MM.1S (cell line): ENCODE results near the gene RAMAC.

ENCODE experiments used
- DNase-seq: peaks from one replicate; pipeline ENCODE4 v3.0.0-alpha.2; 2015
- H2AFZ ChIP-seq: fragments of 300-600 bp; sonication (generic); 2 replicates; pipeline ENCODE4 v1.6.0; 2016; ENCODE audit warnings: antibody characterized with exemption, low read length
- H3F3A ChIP-seq: fragments of 300-600 bp; sonication (generic); 2 replicates; pipeline ENCODE4 v1.6.1; 2016; ENCODE audit warnings: mild to moderate bottlenecking, antibody characterized with exemption, low read length, moderate library complexity, mixed read lengths; ENCODE audit not compliant: insufficient read depth
- H3K27ac ChIP-seq: fragments of 300-600 bp; sonication (generic); 2 replicates; pipeline ENCODE4 v1.5.1; 2016; ENCODE audit warnings: mild to moderate bottlenecking, low read length
- H3K27me3 ChIP-seq: fragments of 300-600 bp; sonication (generic); replicated peaks from 2 replicates; pipeline ENCODE4 v1.6.0; 2016; ENCODE audit warnings: low read length; ENCODE audit not compliant: insufficient read depth
- H3K36me3 ChIP-seq: fragments of 300-600 bp; sonication (generic); replicated peaks from 2 replicates; pipeline ENCODE4 v1.6.1; 2016; ENCODE audit warnings: mild to moderate bottlenecking, low read length, mixed read lengths; ENCODE audit not compliant: insufficient read depth
- H3K4me1 ChIP-seq: fragments of 300-600 bp; sonication (generic); 2 replicates; pipeline ENCODE4 v1.6.1; 2016; ENCODE audit warnings: low read length, mixed read lengths
- H3K4me2 ChIP-seq: fragments of 300-600 bp; sonication (generic); 2 replicates; pipeline ENCODE4 v1.6.0; 2016; ENCODE audit warnings: low read depth, low read length
- H3K4me3 ChIP-seq: fragments of 300-600 bp; sonication (generic); 2 replicates; pipeline ENCODE4 v1.5.1; 2016; ENCODE audit warnings: low read length, mixed read lengths
- H3K79me2 ChIP-seq: fragments of 300-600 bp; sonication (generic); 2 replicates; pipeline ENCODE4 v1.6.1; 2016; ENCODE audit warnings: mixed run types, low read length, mixed read lengths
- H3K9ac ChIP-seq: fragments of 300-600 bp; sonication (generic); 2 replicates; pipeline ENCODE4 v1.6.1; 2016; ENCODE audit warnings: low read length, mixed read lengths
- H3K9me2 ChIP-seq: fragments of 300-600 bp; sonication (generic); replicated peaks from 2 replicates; pipeline ENCODE4 v1.6.1; 2016; ENCODE audit warnings: mild to moderate bottlenecking, low read length, mixed read lengths; ENCODE audit not compliant: insufficient read depth
- H3K9me3 ChIP-seq: fragments of 300-600 bp; sonication (generic); replicated peaks from 2 replicates; pipeline ENCODE4 v1.6.1; 2016; ENCODE audit warnings: mild to moderate bottlenecking, low read length, mixed read lengths; ENCODE audit not compliant: insufficient read depth
- H4K20me1 ChIP-seq: fragments of 300-600 bp; sonication (generic); 2 replicates; pipeline ENCODE4 v1.6.1; 2016; ENCODE audit warnings: mild to moderate bottlenecking, low read length, moderate library complexity, mixed read lengths; ENCODE audit not compliant: insufficient read depth
- CTCF ChIP-seq: fragments of 300-600 bp; sonication (generic); IDR thresholded peaks from 2 replicates; pipeline ENCODE4 v1.5.1; 2016; ENCODE audit warnings: antibody characterized with exemption, low read length, mixed read lengths
- EZH2 ChIP-seq: fragments of 300-600 bp; sonication (generic); optimal IDR thresholded peaks from 2 replicates; pipeline ENCODE3; 2017; ENCODE audit warnings: low read depth, mild to moderate bottlenecking, antibody characterized with exemption, low read length, mixed read lengths
- EZH2phosphoT487 ChIP-seq: fragments of 300-600 bp; sonication (generic); IDR thresholded peaks from 2 replicates; pipeline ENCODE4 v1.6.1; 2018; ENCODE audit warnings: antibody characterized with exemption, low read length

Gene RAMAC

DNA sequence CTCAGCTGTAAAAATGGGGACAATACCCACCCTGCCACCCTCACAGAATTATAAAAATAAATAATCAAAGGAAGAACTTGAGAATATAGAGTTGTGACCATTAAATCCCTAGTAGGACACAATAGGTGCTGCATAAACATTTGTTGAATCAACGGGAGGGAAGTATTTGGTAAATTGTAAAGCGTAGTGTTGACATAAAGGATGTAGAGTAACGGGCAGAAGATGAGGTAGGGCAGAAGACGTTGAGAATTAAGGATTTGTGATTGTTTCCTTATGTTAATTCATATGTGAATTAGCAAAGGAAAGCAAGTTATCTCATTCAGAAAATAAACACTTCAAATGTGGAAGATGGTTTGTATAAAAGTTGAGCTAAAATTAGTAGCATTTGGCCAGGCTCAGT, 7.1 kb downstream of the RAMAC start:
- Histone ChIP-seq H3K4me3 (no peak overlapping the region), H2AFZ (no peak overlapping the region), H3K9me2 (no peaks in the 10 kb centered on the region), H3K27ac (no peak overlapping the region), H3K9ac (no peak overlapping the region), H3K27me3 (no peaks in the 10 kb centered on the region), H3K36me3 (no peaks in the 10 kb centered on the region), H3K4me2 (no peak overlapping the region), H3K79me2 (peaks cover 4% of the 10 kb centered on the region; the same call in 1 of the 2 replicates), H3K9me3 (no peaks in the 10 kb centered on the region), H3F3A (no peaks in the 10 kb centered on the region), H3K4me1 (no peaks in the 10 kb centered on the region), H4K20me1 (no peaks in the 10 kb centered on the region)
- TF ChIP-seq CTCF = no peak
- no peak for DNase-seq

DNA sequence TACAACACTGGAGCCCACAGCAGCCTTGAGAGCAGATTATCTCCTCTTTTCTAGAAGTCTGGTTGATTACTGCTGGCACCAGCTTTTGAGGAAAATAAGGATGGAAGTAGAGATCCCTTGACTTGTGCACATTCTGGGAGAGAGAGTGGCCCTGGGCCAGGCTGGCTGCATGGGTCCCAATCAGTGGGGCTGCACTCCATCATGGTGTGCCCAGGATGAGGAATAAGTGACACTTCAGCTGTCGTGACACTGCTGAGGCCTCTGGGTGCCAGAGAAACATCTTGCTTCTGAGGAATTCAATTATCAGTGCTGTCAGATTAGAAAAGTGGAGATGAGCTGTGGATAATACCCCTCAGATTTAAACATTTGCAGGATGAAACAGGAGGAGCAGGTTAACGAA, 9.1 kb downstream of the RAMAC start:
- H3F3A ChIP-seq = no peaks in the 10 kb centered on the region
- H3K27ac ChIP-seq = no peak overlapping the region
- no peak overlapping the region for H3K4me2 ChIP-seq
- no peaks in the 10 kb centered on the region for H4K20me1 ChIP-seq
- H3K9ac ChIP-seq = no peak overlapping the region
- H3K9me3 ChIP-seq = no peaks in the 10 kb centered on the region
- no peaks in the 10 kb centered on the region for H3K27me3 ChIP-seq
- H2AFZ ChIP-seq = no peak overlapping the region
- no peaks in the 10 kb centered on the region for H3K79me2 ChIP-seq
- TF ChIP-seq CTCF (no peak), EZH2phosphoT487 (no peak), EZH2 (no peak)
- DNase-seq = no peak
- H3K36me3 ChIP-seq = no peaks in the 10 kb centered on the region
- no peaks in the 10 kb centered on the region for H3K9me2 ChIP-seq
- H3K4me1 ChIP-seq = peaks cover 3% of the 10 kb centered on the region; the same call in 1 of the 2 replicates
- no peak overlapping the region for H3K4me3 ChIP-seq

DNA sequence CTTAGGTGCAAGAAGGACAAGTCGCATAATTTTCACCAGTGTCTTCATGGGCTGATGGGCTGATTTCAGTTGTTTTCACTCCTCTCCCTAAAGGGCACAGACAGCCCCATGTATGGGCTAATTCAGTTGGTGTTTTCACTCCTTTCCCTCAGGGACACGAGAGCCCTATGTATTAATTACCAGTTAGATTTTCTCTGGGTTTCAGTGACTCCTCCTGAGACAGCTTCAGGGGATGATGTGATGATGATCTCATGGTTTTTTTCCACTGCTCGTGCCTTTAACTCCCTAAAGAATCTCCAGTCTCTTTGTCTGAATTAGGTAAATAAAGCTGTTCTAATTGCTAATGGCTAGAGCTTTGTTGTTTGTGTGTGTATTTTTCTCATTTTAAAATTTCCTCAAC, 9.9 kb downstream of the RAMAC start:
- Histone ChIP-seq H3K4me2 (no peak overlapping the region), H3F3A (no peaks in the 10 kb centered on the region), H3K36me3 (no peaks in the 10 kb centered on the region), H3K9me2 (no peaks in the 10 kb centered on the region), H3K27ac (no peak overlapping the region), H3K9me3 (no peaks in the 10 kb centered on the region), H2AFZ (no peak overlapping the region), H3K9ac (no peak overlapping the region), H3K79me2 (no peaks in the 10 kb centered on the region), H3K4me1 (peaks cover 5% of the 10 kb centered on the region; the same call in 1 of the 2 replicates), H3K4me3 (no peak overlapping the region), H3K27me3 (no peaks in the 10 kb centered on the region), H4K20me1 (no peaks in the 10 kb centered on the region)
- DNase-seq = no peak
- no peak for TF ChIP-seq CTCF
- TF ChIP-seq EZH2phosphoT487 = no peak
- no peak for TF ChIP-seq EZH2

DNA sequence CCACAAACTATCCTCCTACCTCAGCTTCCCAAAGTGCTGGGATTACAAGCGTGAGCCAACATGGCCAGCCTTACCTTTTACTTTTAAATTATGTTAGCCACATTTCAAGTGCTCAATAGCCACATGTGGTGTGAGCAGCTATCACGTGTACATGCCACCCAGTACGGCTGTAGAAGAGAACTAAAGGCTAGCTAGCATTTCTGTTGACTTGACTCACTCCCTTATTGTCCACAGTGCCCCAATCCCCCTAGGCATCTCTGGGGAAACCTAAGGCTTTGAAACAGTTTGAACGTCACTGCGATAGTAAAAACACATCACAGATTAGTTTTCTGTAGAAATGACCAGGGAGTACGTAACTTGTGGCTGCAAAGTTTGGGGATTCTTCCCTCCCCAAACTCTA, 13.4 kb downstream of the RAMAC start:
- no peak overlapping the region for H3K4me3 ChIP-seq
- TF ChIP-seq CTCF (no peak), EZH2phosphoT487 (no peak), EZH2 (no peak)
- no peaks in the 10 kb centered on the region for H3F3A ChIP-seq
- H3K9me3 ChIP-seq = no peaks in the 10 kb centered on the region
- H3K4me2 ChIP-seq = no peak overlapping the region
- no peak overlapping the region for H3K27ac ChIP-seq
- no peaks in the 10 kb centered on the region for H3K27me3 ChIP-seq
- no peaks in the 10 kb centered on the region for H3K79me2 ChIP-seq
- H4K20me1 ChIP-seq = no peaks in the 10 kb centered on the region
- H2AFZ ChIP-seq = no peak overlapping the region
- H3K36me3 ChIP-seq = no peaks in the 10 kb centered on the region
- DNase-seq = no peak
- no peaks in the 10 kb centered on the region for H3K9me2 ChIP-seq
- H3K4me1 ChIP-seq = peaks cover 5% of the 10 kb centered on the region; the same call in 1 of the 2 replicates
- no peak overlapping the region for H3K9ac ChIP-seq
